Keratinocyte (primary cell): Measurements from ENCODE around the gene ZBTB45. TPM values are rescaled to one million over a fixed set of nuclear protein-coding genes. Genes with fewer than 3 reads are reported as not detected.

Source experiments
- DNase-seq: peaks from one replicate; pipeline ENCODE4 v3.0.0-alpha.2; 2011; ENCODE audit warnings: low read depth, missing footprints, low spot score
- FAIRE-seq: peaks from 2 replicates; lab custom pipeline; 2011; peaks lifted over from hg19 to GRCh38; lab: Jason Lieb, UNC
- H2AFZ ChIP-seq: 2 replicates; pipeline ENCODE4 v1.6.0; 2012; ENCODE audit warnings: low read length, control low read depth, inconsistent platforms; ENCODE audit not compliant: control insufficient read depth
- H3K27ac ChIP-seq: 2 replicates; pipeline ENCODE4 v1.5.1; 2011; ENCODE audit warnings: low read length; ENCODE audit not compliant: control insufficient read depth, insufficient read depth
- H3K27me3 ChIP-seq: 3 replicates; pipeline ENCODE4 v1.6.0; 2011; ENCODE audit warnings: low read length; ENCODE audit not compliant: control insufficient read depth, insufficient read depth; ENCODE audit errors: extremely low read depth
- H3K36me3 ChIP-seq, 2 experiments: 2 replicates in 1 of 2; 3 replicates in 1 of 2; pipeline ENCODE4 v1.5.1; 2011; ENCODE audit warnings: low read length in 2 of 2, mild to moderate bottlenecking in 1 of 2; ENCODE audit not compliant: control insufficient read depth in 2 of 2, insufficient read depth in 2 of 2; ENCODE audit errors: extremely low read depth in 1 of 2
- H3K4me1 ChIP-seq: 3 replicates; pipeline ENCODE4 v1.5.1; 2011; ENCODE audit warnings: low read length; ENCODE audit not compliant: control insufficient read depth, insufficient read depth; ENCODE audit errors: extremely low read depth
- H3K4me2 ChIP-seq: 3 replicates; pipeline ENCODE4 v1.6.0; 2011; ENCODE audit warnings: low read depth, low read length; ENCODE audit not compliant: control insufficient read depth, insufficient read depth; ENCODE audit errors: extremely low read depth
- H3K4me3 ChIP-seq, 3 experiments: fragments of 200-600 bp in 1 of 3; sonication (generic) in 1 of 3; 2 replicates in 2 of 3; 3 replicates in 1 of 3; pipeline ENCODE4 v1.5.1; 2011 to 2016; ENCODE audit warnings: low read length in 3 of 3, mild to moderate bottlenecking in 3 of 3, control low read depth in 2 of 3, inconsistent platforms in 1 of 3, low read depth in 1 of 3, mixed read lengths in 1 of 3, mixed run types in 1 of 3, moderate library complexity in 1 of 3; ENCODE audit not compliant: control insufficient read depth in 2 of 3, insufficient read depth in 2 of 3; ENCODE audit errors: extremely low read depth in 1 of 3
- H3K79me2 ChIP-seq: 2 replicates; pipeline ENCODE4 v1.6.0; 2012; ENCODE audit warnings: low read length; ENCODE audit not compliant: control insufficient read depth, insufficient read depth
- H3K9ac ChIP-seq: 3 replicates; pipeline ENCODE4 v1.6.0; 2011; ENCODE audit warnings: low read length; ENCODE audit not compliant: control insufficient read depth, insufficient read depth; ENCODE audit errors: extremely low read depth
- H3K9me1 ChIP-seq: 3 replicates; pipeline ENCODE4 v1.6.0; 2011; ENCODE audit warnings: low read length; ENCODE audit not compliant: control insufficient read depth, insufficient read depth; ENCODE audit errors: extremely low read depth
- H3K9me3 ChIP-seq: 2 replicates; pipeline ENCODE4 v1.5.1; 2012; ENCODE audit warnings: low read depth, low read length; ENCODE audit not compliant: control insufficient read depth
- H4K20me1 ChIP-seq: 3 replicates; pipeline ENCODE4 v1.6.0; 2011; ENCODE audit warnings: low read length; ENCODE audit not compliant: control insufficient read depth, insufficient read depth; ENCODE audit errors: extremely low read depth
- EZH2 ChIP-seq: IDR thresholded peaks from one replicate; pipeline ENCODE4 v1.6.1; 2012; ENCODE audit warnings: inconsistent platforms, mild to moderate bottlenecking, low read length, moderate library complexity
- dilution Hi-C: fragments of 300-500 bp; cut with MboI; formaldehyde crosslinking; loops from one replicate; pipeline ENCODE4 v1.7.0; 2020; ENCODE audit warnings: low sequenced_read_pairs; ENCODE audit not compliant: extremely low pct_ligation_motif_present
- polyA plus RNA-seq, 5 experiments: library from polyadenylated mRNA; depleted of rRNA in 3 of 5; stranded (reverse) in 3 of 5; stranded (forward) in 1 of 5; unstranded in 1 of 5; fragments of >200 nt; gene quantifications; 1 replicate in 1 of 5; 2 replicates in 3 of 5; 3 replicates in 1 of 5; pipeline versions ENCODE4 v1.2.1 to v1.2.3, GENCODE V29; 2011 to 2012; ENCODE audit warnings: missing spikeins in 2 of 5, low read depth in 1 of 5, low replicate concordance in 1 of 5
- TF ChIP-seq, protein P1 (sequence below), 3 experiments: IDR thresholded peaks in 1 of 3; conservative IDR thresholded peaks in 1 of 3; optimal IDR thresholded peaks in 1 of 3; 2 replicates in 2 of 3; 3 replicates in 1 of 3; pipeline versions ENCODE3 to v1.5.1; 2011; ENCODE audit warnings: low read length in 3 of 3, mild to moderate bottlenecking in 3 of 3, moderate library complexity in 2 of 3, control low read depth in 1 of 3, inconsistent platforms in 1 of 3; ENCODE audit not compliant: insufficient read depth in 2 of 3; ENCODE audit errors: extremely low read depth in 1 of 3

Gene ZBTB45
- polyA plus RNA-seq, 1 donor (not counting 4 experiments of a cell fraction or from before 2014, with no cell fraction given), result 3.1 TPM

- no peaks in the 10 kb centered on the region for H3K36me3 ChIP-seq
- peak overlapping the region; percentile 69 for H3K4me2 ChIP-seq
- peaks cover 8% of the 10 kb centered on the region for H3K4me1 ChIP-seq
- peaks cover 11% of the 10 kb centered on the region for H3K27me3 ChIP-seq
- DNase-seq, result no peak
- peak overlapping the region; percentile 3 to 35 (median 22) for H3K4me3 ChIP-seq
- H3K9me3 ChIP-seq, result no peaks in the 10 kb centered on the region
- H3K9me1 ChIP-seq, result no peaks in the 10 kb centered on the region
- FAIRE-seq, result no peak
- no peaks in the 10 kb centered on the region for H3K79me2 ChIP-seq
- no peak overlapping the region for H3K27ac ChIP-seq
- H2AFZ ChIP-seq, result peak overlapping the region; percentile 52
- dilution Hi-C loops, result no loop called here
- TF ChIP-seq, protein P1, sequence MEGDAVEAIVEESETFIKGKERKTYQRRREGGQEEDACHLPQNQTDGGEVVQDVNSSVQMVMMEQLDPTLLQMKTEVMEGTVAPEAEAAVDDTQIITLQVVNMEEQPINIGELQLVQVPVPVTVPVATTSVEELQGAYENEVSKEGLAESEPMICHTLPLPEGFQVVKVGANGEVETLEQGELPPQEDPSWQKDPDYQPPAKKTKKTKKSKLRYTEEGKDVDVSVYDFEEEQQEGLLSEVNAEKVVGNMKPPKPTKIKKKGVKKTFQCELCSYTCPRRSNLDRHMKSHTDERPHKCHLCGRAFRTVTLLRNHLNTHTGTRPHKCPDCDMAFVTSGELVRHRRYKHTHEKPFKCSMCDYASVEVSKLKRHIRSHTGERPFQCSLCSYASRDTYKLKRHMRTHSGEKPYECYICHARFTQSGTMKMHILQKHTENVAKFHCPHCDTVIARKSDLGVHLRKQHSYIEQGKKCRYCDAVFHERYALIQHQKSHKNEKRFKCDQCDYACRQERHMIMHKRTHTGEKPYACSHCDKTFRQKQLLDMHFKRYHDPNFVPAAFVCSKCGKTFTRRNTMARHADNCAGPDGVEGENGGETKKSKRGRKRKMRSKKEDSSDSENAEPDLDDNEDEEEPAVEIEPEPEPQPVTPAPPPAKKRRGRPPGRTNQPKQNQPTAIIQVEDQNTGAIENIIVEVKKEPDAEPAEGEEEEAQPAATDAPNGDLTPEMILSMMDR (optimal IDR thresholded peaks at IDR 0.05 in 1 of 3, IDR thresholded peaks at IDR 0.05 in 1 of 3, conservative IDR thresholded peaks at IDR 0.05 in 1 of 3; ENCODE audit: extremely low read depth in 1 of 3, insufficient read depth in 2 of 3, low read length in 3 of 3), result no peak
- no peaks in the 10 kb centered on the region for H4K20me1 ChIP-seq
- H3K9ac ChIP-seq, result peak overlapping the region; percentile 52
Measured at GRCh38 chr19:58538257-58539168, 18.9 kb upstream of the ZBTB45 start.

DNA sequence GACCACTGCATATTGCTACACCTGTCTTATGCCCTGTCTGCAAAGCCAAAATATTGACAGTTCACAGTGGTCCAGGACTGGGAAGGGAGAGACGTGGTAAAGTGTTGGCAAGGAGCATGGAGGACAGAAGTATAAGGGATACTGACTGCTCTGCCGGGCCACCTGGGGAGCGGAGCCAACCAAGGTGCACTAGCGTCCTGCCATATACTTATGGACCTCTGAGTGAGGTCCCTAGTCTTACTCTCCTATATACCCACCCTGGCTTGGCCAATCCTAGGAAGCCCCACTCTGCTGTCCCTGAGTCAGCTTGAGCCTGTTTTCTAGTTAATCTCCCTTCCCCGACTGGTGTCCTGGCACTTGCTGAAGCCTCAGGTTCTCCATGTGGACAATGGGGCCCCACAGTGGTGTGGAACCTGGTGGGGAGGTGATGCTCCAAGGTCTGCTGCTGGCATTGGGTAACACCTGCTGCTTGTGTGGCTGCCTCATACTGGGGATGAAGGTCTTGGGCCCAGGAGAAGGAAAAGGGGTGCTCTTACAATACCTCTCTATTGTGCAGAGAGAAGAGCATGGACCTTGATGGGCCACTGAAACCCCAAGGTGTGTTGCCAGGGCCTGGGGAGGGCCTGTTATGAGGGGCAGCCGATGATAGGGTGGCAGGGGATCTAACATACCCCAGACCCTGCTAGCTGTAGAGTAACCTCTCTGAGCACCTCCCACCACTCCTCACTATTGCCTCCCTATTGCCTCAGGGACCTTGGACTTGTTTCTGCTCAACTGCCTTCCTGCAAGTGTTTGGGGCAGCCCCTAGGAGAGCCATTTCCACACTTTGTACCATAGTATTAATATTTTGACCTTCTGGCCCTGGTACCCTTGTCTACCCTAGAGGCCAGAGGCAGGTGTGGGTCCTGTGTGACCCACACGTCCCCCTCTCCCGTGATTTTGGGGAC lies 17.5 kb upstream of the ZBTB45 start:
- H3K36me3 ChIP-seq, result no peaks in the 10 kb centered on the region
- dilution Hi-C loops, result no loop called here
- H2AFZ ChIP-seq, result no peak overlapping the region
- no peaks in the 10 kb centered on the region for H3K9me1 ChIP-seq
- TF ChIP-seq, protein P1 (optimal IDR thresholded peaks at IDR 0.05 in 1 of 3, IDR thresholded peaks at IDR 0.05 in 1 of 3, conservative IDR thresholded peaks at IDR 0.05 in 1 of 3; ENCODE audit: extremely low read depth in 1 of 3, insufficient read depth in 2 of 3, low read length in 3 of 3), result no peak
- TF ChIP-seq EZH2, result no peak
- H3K27me3 ChIP-seq, result peaks cover 11% of the 10 kb centered on the region
- H3K4me3 ChIP-seq, result no peak overlapping the region
- H3K79me2 ChIP-seq, result no peaks in the 10 kb centered on the region
- no peaks in the 10 kb centered on the region for H3K9me3 ChIP-seq
- H3K4me1 ChIP-seq, result peaks cover 6% of the 10 kb centered on the region
- DNase-seq (no peak), FAIRE-seq (no peak)
- H3K27ac ChIP-seq, result no peak overlapping the region
- H3K9ac ChIP-seq, result no peak overlapping the region
- no peak overlapping the region for H3K4me2 ChIP-seq
- no peaks in the 10 kb centered on the region for H4K20me1 ChIP-seq
